NB4 (cell line): ENCODE results near the gene NME3.

Experiments used
- CTCF ChIP-seq: IDR thresholded peaks from one replicate; pipeline ENCODE4 v1.5.1; 2012; ENCODE audit warnings: low read depth, low read length
- POLR2A ChIP-seq: IDR thresholded peaks from 2 replicates; pipeline ENCODE4 v1.6.1; 2011; ENCODE audit warnings: mild to moderate bottlenecking; ENCODE audit not compliant: insufficient read length; ENCODE audit errors: extremely low read depth

- TF ChIP-seq CTCF (no peak), POLR2A (no peak)
Observed at GRCh38 chr16:1818873-1819525, 47.7 kb upstream of the NME3 start.
